Adrenal gland (tissue), 12 donors: Measurements from ENCODE around the gene RAD21L1. TPM values are rescaled to one million over a fixed set of nuclear protein-coding genes. Genes with fewer than 3 reads are reported as not detected.

ENCODE experiments used
- DNase-seq, 7 donors: peaks; one replicate each; pipeline ENCODE4 v3.0.0-alpha.2; 2019 to 2020
- H3K27ac ChIP-seq, 5 donors: fragments of 200-600 bp; sonication (generic) in 4 of 5; 1 replicate in 3 of 5; 2 replicates in 2 of 5; pipeline versions ENCODE4 v1.5.1 to v1.8.0; 2016 to 2020; ENCODE audit warnings: mild to moderate bottlenecking in 1 of 5
- H3K27me3 ChIP-seq: fragments of 200-600 bp; 2 replicates; pipeline ENCODE4 v1.8.0; 2021
- H3K36me3 ChIP-seq, 2 donors: fragments of 200-600 bp; replicated peaks in 1 of 2; 1 replicate in 1 of 2; 2 replicates in 1 of 2; pipeline versions ENCODE4 v1.5.1 to v1.8.0; 2018 to 2022
- H3K4me1 ChIP-seq, 2 donors: fragments of 200-600 bp; replicated peaks in 1 of 2; 1 replicate in 1 of 2; 2 replicates in 1 of 2; pipeline versions ENCODE4 v1.5.1 to v1.8.0; 2018 to 2021
- H3K4me3 ChIP-seq, 4 donors: fragments of 200-600 bp; sonication (generic) in 3 of 4; one replicate each; pipeline ENCODE4 v1.5.1; 2016 to 2018
- H3K9me3 ChIP-seq, 3 donors: fragments of 200-600 bp; sonication (generic) in 1 of 3; replicated peaks in 1 of 3; 1 replicate in 2 of 3; 2 replicates in 1 of 3; pipeline versions ENCODE4 v1.5.1 to v1.8.0; 2016 to 2021
- CTCF ChIP-seq, 6 experiments: fragments of 450-650 bp in 4 of 6; fragments of 200-600 bp in 2 of 6; sonication (generic) in 1 of 6; IDR thresholded peaks; 1 replicate in 5 of 6; 2 replicates in 1 of 6; pipeline versions ENCODE4 v1.5.1 to v1.8.0; 2016 to 2021; ENCODE audit warnings: antibody characterized with exemption in 6 of 6, mild to moderate bottlenecking in 2 of 6, moderate library complexity in 1 of 6
- POLR2A ChIP-seq, 2 donors: fragments of 450-650 bp; IDR thresholded peaks; one replicate each; pipeline ENCODE4 v1.6.1; 2017; ENCODE audit warnings: antibody characterized with exemption in 2 of 2, mild to moderate bottlenecking in 2 of 2, moderate library complexity in 1 of 2
- WGBS, 4 donors: extraction: QIAGEN DNeasy Blood & Tissue Kit in 2 of 4; methylation state at CpG; one replicate each; pipeline versions ENCODE4 v1.1.5 to v1.1.7; 2013 to 2017; 5-methylcytosine and 5-hydroxymethylcytosine counted together
- intact Hi-C, 2 donors: fragments of 100-400 bp; cut with DNase I; formaldehyde crosslinking; loops; one replicate each; pipeline versions ENCODE4 v1.14.1 to v1.15.0; 2022 to 2023
- polyA plus RNA-seq, 3 donors: library from polyadenylated mRNA; stranded (reverse); fragments of 200-250 nt in 2 of 3; fragments of 350-450 nt in 1 of 3; fragmentation: Illumina TruSeq in 1 of 3; extraction: RNeasy Lipid Tissue Mini Kit (QIAGEN cat#74804) in 1 of 3; gene quantifications; one replicate each; pipeline ENCODE4 v1.2.3, GENCODE V29; 2013 to 2014
- total RNA-seq, 9 donors: library from RNA; depleted of rRNA in 4 of 9; stranded (reverse); fragments of >200 nt in 4 of 9; fragments of 120-200 nt in 1 of 9; fragmentation: NEBNext Ultra II Directional in 1 of 9; extraction: Animal tissue kit (Norgen Biotek cat#: 25700) in 1 of 9; gene quantifications; one replicate each; pipeline versions ENCODE4 v1.1.0 to v1.2.4, GENCODE V29; 2013 to 2023
- donor health status: healthy with polysubstance abuse.
- donor health status: Bipolar disorder and iron deficiency.
- donor health status: DM: yes; HTN: yes; CAD: no.
- donor health status: DM: no; HTN: no; CAD: no.
- donor health status: DM: no; HTN: no; CAD: no.
- donor health status: DM: yes; HTN: yes; CAD: no.

Gene RAD21L1
- total and polyA plus RNA-seq, 12 donors: 0.06 to 0.07 TPM; not detected in 10

GRCh38 chr20:1188347-1188746, 37.5 kb upstream of the RAD21L1 start:
- Histone ChIP-seq H3K4me3 (no peak overlapping the region), H3K27me3 (peaks cover 3% of the 10 kb centered on the region), H3K27ac (no peak overlapping the region), H3K4me1 (peaks cover 4 to 6% of the 10 kb centered on the region in 2 donors), H3K9me3 (no peaks in the 10 kb centered on the region), H3K36me3 (no peaks in the 10 kb centered on the region)
- intact Hi-C loops: no loop called here
- DNase-seq: no peak
- WGBS, 4 donors: 93 to 100% (median 98%) methylated on average over 1 of the region's 1 CpG
- TF ChIP-seq CTCF (IDR thresholded peaks at IDR 0.05): no peak
- no peak for TF ChIP-seq POLR2A (IDR thresholded peaks at IDR 0.05)

GRCh38 chr20:1189827-1190226, 36.0 kb upstream of the RAD21L1 start:
- peaks cover 3% of the 10 kb centered on the region for H3K27me3 ChIP-seq
- no peak overlapping the region for H3K27ac ChIP-seq
- DNase-seq: no peak
- no peak for TF ChIP-seq POLR2A (IDR thresholded peaks at IDR 0.05)
- TF ChIP-seq CTCF (IDR thresholded peaks at IDR 0.05): no peak
- WGBS, 4 donors: 56 to 76% (median 64%) methylated on average over 1 of the region's 1 CpG
- H3K36me3 ChIP-seq: no peaks in the 10 kb centered on the region
- H3K9me3 ChIP-seq: no peaks in the 10 kb centered on the region
- intact Hi-C loops: loop anchor here in 1 of 2 donors (10.0 kb wide), 1 partner anchor 225 kb away; no protein-coding TSS in a partner anchor
- H3K4me1 ChIP-seq: peaks cover 2 to 3% of the 10 kb centered on the region in 2 donors
- H3K4me3 ChIP-seq: no peak overlapping the region

GRCh38 chr20:1190847-1191246, 35.0 kb upstream of the RAD21L1 start:
- no peaks in the 10 kb centered on the region for H3K9me3 ChIP-seq
- H3K36me3 ChIP-seq: no peaks in the 10 kb centered on the region
- H3K4me3 ChIP-seq: no peak overlapping the region
- intact Hi-C loops: loop anchor here in 1 of 2 donors (10.0 kb wide), 1 partner anchor 226 kb away; no protein-coding TSS in a partner anchor
- no peaks in the 10 kb centered on the region for H3K4me1 ChIP-seq
- no peak for DNase-seq
- 82 to 89% (median 84%) methylated on average over 3 of the region's 3 CpGs for WGBS, 4 donors
- TF ChIP-seq CTCF (IDR thresholded peaks at IDR 0.05) (no peak), POLR2A (IDR thresholded peaks at IDR 0.05) (no peak)
- H3K27ac ChIP-seq: no peak overlapping the region
- no peaks in the 10 kb centered on the region for H3K27me3 ChIP-seq

- Histone ChIP-seq H3K4me3 (no peak overlapping the region), H3K27ac (no peak overlapping the region), H3K36me3 (no peaks in the 10 kb centered on the region), H3K9me3 (no peaks in the 10 kb centered on the region), H3K27me3 (no peaks in the 10 kb centered on the region), H3K4me1 (no peaks in the 10 kb centered on the region)
- intact Hi-C loops: loop anchor here in 1 of 2 donors (10.0 kb wide), 1 partner anchor 226 kb away; no protein-coding TSS in a partner anchor
- WGBS, 4 donors: 86 to 94% (median 90%) methylated on average over 3 of the region's 3 CpGs
- DNase-seq: no peak
- no peak for TF ChIP-seq CTCF (IDR thresholded peaks at IDR 0.05)
These were observed 34.5 kb upstream of the RAD21L1 start for GRCh38 chr20:1191299-1191698.
